DOHH2 (cell line): ENCODE results near the gene PXDC1.

ENCODE experiments used
- EZH2phosphoT487 ChIP-seq: fragments of 200-600 bp; sonication (generic); IDR thresholded peaks from 2 replicates; pipeline ENCODE4 v1.6.1; 2017; ENCODE audit warnings: borderline replicate concordance, mild to moderate bottlenecking, antibody characterized with exemption, low read length, moderate library complexity, mixed read lengths
- TF ChIP-seq, protein P1 (sequence below): fragments of 200-600 bp; sonication (generic); IDR thresholded peaks from one replicate; pipeline ENCODE4 v1.5.1; 2014; ENCODE audit warnings: antibody characterized with exemption, mild to moderate bottlenecking, low read depth, low read length; ENCODE audit not compliant: poor library complexity, severe bottlenecking

DNA sequence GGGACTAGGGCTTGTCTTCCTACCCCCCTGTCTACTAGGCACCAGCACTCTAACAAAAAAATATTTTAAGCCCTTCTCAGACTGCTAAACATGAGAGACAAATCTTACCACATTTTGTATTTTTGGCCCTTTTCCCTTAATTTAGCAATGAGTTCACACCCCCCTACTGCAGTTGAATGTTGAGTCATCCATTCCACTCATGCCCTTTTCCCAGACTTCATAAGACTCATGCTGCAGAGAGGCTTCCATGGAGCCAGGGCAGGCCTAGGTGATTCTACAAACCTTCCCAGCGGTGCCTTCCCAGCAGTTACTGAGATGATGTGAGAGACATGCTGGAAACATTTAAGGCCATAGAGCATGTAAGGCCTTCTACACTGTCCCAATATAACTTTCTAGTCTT lies 53.9 kb downstream of the PXDC1 start:
- TF ChIP-seq, protein P1, sequence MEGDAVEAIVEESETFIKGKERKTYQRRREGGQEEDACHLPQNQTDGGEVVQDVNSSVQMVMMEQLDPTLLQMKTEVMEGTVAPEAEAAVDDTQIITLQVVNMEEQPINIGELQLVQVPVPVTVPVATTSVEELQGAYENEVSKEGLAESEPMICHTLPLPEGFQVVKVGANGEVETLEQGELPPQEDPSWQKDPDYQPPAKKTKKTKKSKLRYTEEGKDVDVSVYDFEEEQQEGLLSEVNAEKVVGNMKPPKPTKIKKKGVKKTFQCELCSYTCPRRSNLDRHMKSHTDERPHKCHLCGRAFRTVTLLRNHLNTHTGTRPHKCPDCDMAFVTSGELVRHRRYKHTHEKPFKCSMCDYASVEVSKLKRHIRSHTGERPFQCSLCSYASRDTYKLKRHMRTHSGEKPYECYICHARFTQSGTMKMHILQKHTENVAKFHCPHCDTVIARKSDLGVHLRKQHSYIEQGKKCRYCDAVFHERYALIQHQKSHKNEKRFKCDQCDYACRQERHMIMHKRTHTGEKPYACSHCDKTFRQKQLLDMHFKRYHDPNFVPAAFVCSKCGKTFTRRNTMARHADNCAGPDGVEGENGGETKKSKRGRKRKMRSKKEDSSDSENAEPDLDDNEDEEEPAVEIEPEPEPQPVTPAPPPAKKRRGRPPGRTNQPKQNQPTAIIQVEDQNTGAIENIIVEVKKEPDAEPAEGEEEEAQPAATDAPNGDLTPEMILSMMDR = no peak
- no peak for TF ChIP-seq EZH2phosphoT487
